Fibroblast of lung (primary cell): ENCODE measurements around the gene RALGAPB. TPM values are rescaled to one million over a fixed set of nuclear protein-coding genes. Genes with fewer than 3 reads are reported as not detected.

Source experiments
- DNase-seq, 2 donors: peaks; one replicate each; pipeline versions ENCODE4 v3.0.0 to v3.0.0-alpha.2; 2010; ENCODE audit warnings: low read depth in 2 of 2
- H2AFZ ChIP-seq: 2 replicates; pipeline ENCODE4 v1.5.1; 2012; ENCODE audit warnings: low read length, control low read depth, inconsistent platforms
- H3K27ac ChIP-seq: 2 replicates; pipeline ENCODE4 v1.5.1; 2011; ENCODE audit warnings: low read length, control low read depth; ENCODE audit not compliant: insufficient read depth
- H3K27me3 ChIP-seq: 2 replicates; pipeline ENCODE4 v1.5.1; 2011; ENCODE audit warnings: mild to moderate bottlenecking, low read length; ENCODE audit not compliant: control insufficient read depth, insufficient read depth
- H3K36me3 ChIP-seq: 2 replicates; pipeline ENCODE4 v1.5.1; 2011; ENCODE audit warnings: low read length; ENCODE audit not compliant: control insufficient read depth, insufficient read depth
- H3K4me1 ChIP-seq: 2 replicates; pipeline ENCODE4 v1.5.1; 2011; ENCODE audit warnings: low read length; ENCODE audit not compliant: control insufficient read depth, insufficient read depth; ENCODE audit errors: extremely low read depth
- H3K4me2 ChIP-seq: 2 replicates; pipeline ENCODE4 v1.5.1; 2011; ENCODE audit warnings: low read length, control low read depth; ENCODE audit not compliant: insufficient read depth; ENCODE audit errors: extremely low read depth
- H3K4me3 ChIP-seq, 4 experiments: fragments of 200-600 bp in 1 of 4; sonication (generic) in 1 of 4; replicated peaks in 1 of 4; 2 replicates each; pipeline ENCODE4 v1.5.1; 2011 to 2016; ENCODE audit warnings: low read length in 4 of 4, low read depth in 3 of 4, mild to moderate bottlenecking in 3 of 4, control low read depth in 2 of 4, inconsistent platforms in 1 of 4, mixed read lengths in 1 of 4; ENCODE audit not compliant: insufficient read depth in 1 of 4; ENCODE audit errors: control extremely low read depth in 1 of 4
- H3K79me2 ChIP-seq: 2 replicates; pipeline ENCODE4 v1.5.1; 2012; ENCODE audit warnings: mild to moderate bottlenecking, low read length, inconsistent platforms; ENCODE audit not compliant: control insufficient read depth, insufficient read depth
- H3K9ac ChIP-seq: 2 replicates; pipeline ENCODE4 v1.5.1; 2011; ENCODE audit warnings: mild to moderate bottlenecking, low read length, control low read depth; ENCODE audit not compliant: insufficient read depth
- H3K9me3 ChIP-seq: 2 replicates; pipeline ENCODE4 v1.5.1; 2012; ENCODE audit warnings: low read depth, low read length; ENCODE audit not compliant: control insufficient read depth, insufficient read depth
- H4K20me1 ChIP-seq: 2 replicates; pipeline ENCODE4 v1.5.1; 2011; ENCODE audit warnings: low read length; ENCODE audit not compliant: control insufficient read depth, insufficient read depth; ENCODE audit errors: extremely low read depth
- EZH2 ChIP-seq: IDR thresholded peaks from 2 replicates; pipeline ENCODE4 v1.5.1; 2012; ENCODE audit warnings: low read length, control low read depth, mild to moderate bottlenecking; ENCODE audit errors: missing control alignments
- polyA plus RNA-seq, 2 donors: library from polyadenylated mRNA; depleted of rRNA in 1 of 2; stranded (reverse) in 1 of 2; unstranded in 1 of 2; fragments of >200 nt; gene quantifications; 2 replicates each; pipeline ENCODE4 v1.2.1, GENCODE V29; 2011 to 2012; ENCODE audit warnings: missing spikeins in 1 of 2
- total RNA-seq: library from RNA; depleted of rRNA; stranded (reverse); fragments of >200 nt; gene quantifications from 2 replicates; pipeline ENCODE4 v1.2.1, GENCODE V29; 2014
- TF ChIP-seq, protein P1 (sequence below), 2 donors: IDR thresholded peaks in 1 of 2; conservative IDR thresholded peaks in 1 of 2; 1 replicate in 1 of 2; 2 replicates in 1 of 2; pipeline ENCODE4 v1.5.1; 2011 to 2012; ENCODE audit warnings: low read length in 2 of 2, control low read depth in 1 of 2, inconsistent platforms in 1 of 2, low read depth in 1 of 2, mild to moderate bottlenecking in 1 of 2

The RALGAPB gene
- total and polyA plus RNA-seq, 2 donors (not counting 1 experiment from before 2014, with no cell fraction given) = 19.5 to 31.4 TPM

DNA sequence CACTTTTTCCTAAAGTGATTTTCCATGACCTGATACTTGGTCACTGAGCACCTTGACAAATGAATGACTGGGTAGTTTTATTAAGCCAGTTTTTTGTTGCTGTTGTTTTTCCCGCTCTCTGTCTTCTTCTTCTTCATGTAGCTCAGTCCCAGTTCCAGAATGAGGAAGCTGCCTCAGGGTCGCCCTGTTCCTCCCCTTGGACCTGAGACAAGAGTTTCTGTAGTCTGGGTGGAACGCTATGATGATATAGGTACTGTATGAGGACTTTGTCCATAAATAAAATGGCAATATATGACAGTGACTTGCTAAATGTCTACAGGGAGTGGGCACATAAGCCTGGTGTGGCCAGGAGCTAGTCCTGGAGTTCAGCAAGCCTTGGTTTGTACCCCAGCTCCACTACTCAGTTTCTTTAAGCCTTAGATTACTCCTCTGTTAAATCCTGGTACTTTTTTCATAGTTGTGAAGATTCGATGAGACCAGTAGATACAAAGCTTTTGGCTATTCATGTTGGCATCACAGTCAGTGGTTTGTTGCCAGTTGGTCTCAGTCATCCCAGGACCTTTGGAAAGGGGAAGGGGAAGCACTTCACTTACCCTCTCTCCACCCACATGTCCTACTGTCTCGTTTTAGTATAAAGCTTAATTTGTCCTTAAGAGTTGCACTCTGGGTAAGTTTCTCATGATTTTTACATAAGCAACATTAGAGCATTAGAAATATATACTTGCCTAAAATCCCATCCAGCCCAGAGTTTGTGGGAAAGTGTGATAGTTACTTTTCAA, 97.3 kb downstream of the RALGAPB start:
- no peak overlapping the region for H3K9ac ChIP-seq
- H3K36me3 ChIP-seq = no peaks in the 10 kb centered on the region
- H3K27ac ChIP-seq = no peak overlapping the region
- H3K4me1 ChIP-seq = no peaks in the 10 kb centered on the region
- H4K20me1 ChIP-seq = no peaks in the 10 kb centered on the region
- no peaks in the 10 kb centered on the region for H3K9me3 ChIP-seq
- no peak overlapping the region for H3K4me2 ChIP-seq
- H3K4me3 ChIP-seq = no peak overlapping the region
- no peak overlapping the region for H2AFZ ChIP-seq
- TF ChIP-seq, protein P1, sequence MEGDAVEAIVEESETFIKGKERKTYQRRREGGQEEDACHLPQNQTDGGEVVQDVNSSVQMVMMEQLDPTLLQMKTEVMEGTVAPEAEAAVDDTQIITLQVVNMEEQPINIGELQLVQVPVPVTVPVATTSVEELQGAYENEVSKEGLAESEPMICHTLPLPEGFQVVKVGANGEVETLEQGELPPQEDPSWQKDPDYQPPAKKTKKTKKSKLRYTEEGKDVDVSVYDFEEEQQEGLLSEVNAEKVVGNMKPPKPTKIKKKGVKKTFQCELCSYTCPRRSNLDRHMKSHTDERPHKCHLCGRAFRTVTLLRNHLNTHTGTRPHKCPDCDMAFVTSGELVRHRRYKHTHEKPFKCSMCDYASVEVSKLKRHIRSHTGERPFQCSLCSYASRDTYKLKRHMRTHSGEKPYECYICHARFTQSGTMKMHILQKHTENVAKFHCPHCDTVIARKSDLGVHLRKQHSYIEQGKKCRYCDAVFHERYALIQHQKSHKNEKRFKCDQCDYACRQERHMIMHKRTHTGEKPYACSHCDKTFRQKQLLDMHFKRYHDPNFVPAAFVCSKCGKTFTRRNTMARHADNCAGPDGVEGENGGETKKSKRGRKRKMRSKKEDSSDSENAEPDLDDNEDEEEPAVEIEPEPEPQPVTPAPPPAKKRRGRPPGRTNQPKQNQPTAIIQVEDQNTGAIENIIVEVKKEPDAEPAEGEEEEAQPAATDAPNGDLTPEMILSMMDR (conservative IDR thresholded peaks at IDR 0.05 in 1 of 2, IDR thresholded peaks at IDR 0.05 in 1 of 2; ENCODE audit: low read depth in 1 of 2, low read length in 2 of 2) = no peak
- no peak for TF ChIP-seq EZH2
- no peaks in the 10 kb centered on the region for H3K27me3 ChIP-seq
- H3K79me2 ChIP-seq = no peaks in the 10 kb centered on the region
- no peak for DNase-seq

DNA sequence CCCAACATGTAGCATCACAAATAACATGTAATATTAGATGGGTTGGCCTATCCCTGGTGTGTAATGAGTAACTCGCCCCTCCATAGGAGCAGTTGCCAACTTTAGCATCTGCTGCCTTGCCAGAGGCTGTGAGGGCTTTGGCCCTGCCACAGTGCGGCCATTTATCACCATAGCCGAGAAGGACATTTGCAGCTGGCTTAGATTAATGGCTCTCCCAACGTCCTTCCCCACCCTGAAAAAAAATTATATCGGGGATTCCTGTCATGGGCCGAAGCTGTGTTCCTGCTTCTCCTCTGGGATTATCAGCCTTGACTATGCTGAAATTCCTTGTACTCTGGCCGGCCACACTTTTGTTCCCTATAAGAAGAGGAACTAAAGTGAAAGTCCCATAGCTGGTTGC, 100.8 kb downstream of the RALGAPB start:
- H3K4me1 ChIP-seq = no peaks in the 10 kb centered on the region
- no peak overlapping the region for H3K4me3 ChIP-seq
- TF ChIP-seq EZH2 = no peak
- TF ChIP-seq, protein P1 (conservative IDR thresholded peaks at IDR 0.05 in 1 of 2, IDR thresholded peaks at IDR 0.05 in 1 of 2; ENCODE audit: low read depth in 1 of 2, low read length in 2 of 2) = no peak
- H3K27ac ChIP-seq = no peak overlapping the region
- no peaks in the 10 kb centered on the region for H3K27me3 ChIP-seq
- H3K36me3 ChIP-seq = peaks cover 2% of the 10 kb centered on the region
- H3K9me3 ChIP-seq = no peaks in the 10 kb centered on the region
- no peak for DNase-seq
- H4K20me1 ChIP-seq = no peaks in the 10 kb centered on the region
- no peak overlapping the region for H3K9ac ChIP-seq
- no peak overlapping the region for H3K4me2 ChIP-seq
- H3K79me2 ChIP-seq = no peaks in the 10 kb centered on the region
- H2AFZ ChIP-seq = no peak overlapping the region

DNA sequence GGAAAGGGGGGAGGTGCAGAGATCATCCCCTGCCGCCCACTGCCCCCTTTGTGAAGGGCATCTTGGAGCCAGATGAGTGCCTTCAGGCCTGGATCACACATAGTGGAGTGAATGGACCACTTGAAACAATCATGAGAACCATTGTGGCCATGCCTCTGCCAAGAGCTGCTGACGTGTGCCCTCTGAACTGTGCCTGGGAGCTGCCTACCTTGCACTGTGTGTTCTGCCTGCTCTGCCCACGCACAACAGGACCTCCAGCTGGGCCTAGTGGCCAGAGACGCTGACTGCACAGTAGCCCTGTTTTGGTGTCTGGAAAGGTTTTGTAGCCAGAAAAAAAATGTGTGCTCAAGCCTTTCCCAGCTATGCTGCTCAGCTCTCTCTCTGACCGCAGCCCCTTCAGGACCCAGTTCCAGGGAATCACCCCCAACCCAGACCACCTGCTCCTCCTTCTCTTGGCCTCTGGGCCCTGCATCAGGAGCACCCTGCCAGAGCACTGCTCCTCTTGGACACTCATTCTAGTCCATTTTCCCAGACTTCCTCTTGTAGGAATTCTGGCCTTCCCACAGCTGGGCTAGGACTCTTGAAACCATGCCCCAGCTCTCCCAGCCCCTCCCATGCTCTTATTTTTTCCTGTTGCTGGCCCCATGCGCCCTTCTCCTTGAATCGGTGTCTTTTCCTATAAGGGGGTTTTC, 106.7 kb downstream of the RALGAPB start:
- Histone ChIP-seq H3K4me3 (no peak overlapping the region), H2AFZ (no peak overlapping the region), H3K9me3 (no peaks in the 10 kb centered on the region), H3K9ac (no peak overlapping the region), H4K20me1 (no peaks in the 10 kb centered on the region), H3K4me1 (no peaks in the 10 kb centered on the region), H3K4me2 (no peak overlapping the region), H3K36me3 (peaks cover 2% of the 10 kb centered on the region), H3K27me3 (peaks cover 9% of the 10 kb centered on the region), H3K27ac (no peak overlapping the region), H3K79me2 (no peaks in the 10 kb centered on the region)
- DNase-seq = no peak
- no peak for TF ChIP-seq EZH2
- TF ChIP-seq, protein P1 (conservative IDR thresholded peaks at IDR 0.05 in 1 of 2, IDR thresholded peaks at IDR 0.05 in 1 of 2; ENCODE audit: low read depth in 1 of 2, low read length in 2 of 2) = no peak
